ENCODE measurements around the gene CLEC4M.
"Not testable (repeated sequence)": the region's sequence is repeated elsewhere in the genome, so short reads cannot be mapped to it uniquely, and the experiment has no call there.

CLEC4M gene

GRCh38 chr19:7740682-7741054 is 22.4 kb upstream of the CLEC4M start:
- FAIRE-seq (no peak), DNase-seq (ENCODE audit: insufficient read length, low spot score) (no peak)
- no peak for TF ChIP-seq CTCF (IDR thresholded peaks at IDR 0.05; ENCODE audit: insufficient read depth, missing control alignments)

- TF ChIP-seq CTCF (IDR thresholded peaks at IDR 0.05; ENCODE audit: insufficient read depth, missing control alignments) = no peak
- DNase-seq (ENCODE audit: insufficient read length, low spot score) (no peak), FAIRE-seq (no peak)
Measured at GRCh38 chr19:7742575-7742974, 20.5 kb upstream of the CLEC4M start.

- no peak for TF ChIP-seq CTCF (IDR thresholded peaks at IDR 0.05; ENCODE audit: insufficient read depth, missing control alignments)
- DNase-seq (ENCODE audit: insufficient read length, low spot score) (no peak), FAIRE-seq (no peak)
Measured at GRCh38 chr19:7742991-7743390, 20.1 kb upstream of the CLEC4M start.

- no peak for TF ChIP-seq CTCF (IDR thresholded peaks at IDR 0.05; ENCODE audit: insufficient read depth, missing control alignments)
- peak; percentile 7 for DNase-seq (ENCODE audit: insufficient read length, low spot score)
- FAIRE-seq = no peak
Measured at GRCh38 chr19:7743425-7743841, 19.6 kb upstream of the CLEC4M start.

- DNase-seq (ENCODE audit: insufficient read length, low spot score) = no peak
- no peak for FAIRE-seq
- TF ChIP-seq CTCF (IDR thresholded peaks at IDR 0.05; ENCODE audit: insufficient read depth, missing control alignments) = no peak
Measured at GRCh38 chr19:7744199-7744786, 18.8 kb upstream of the CLEC4M start.

- TF ChIP-seq CTCF (IDR thresholded peaks at IDR 0.05; ENCODE audit: insufficient read depth, missing control alignments) = no peak
- DNase-seq (ENCODE audit: insufficient read length, low spot score) = no peak
- FAIRE-seq = no peak
Measured at GRCh38 chr19:7744871-7745650, 18.0 kb upstream of the CLEC4M start.

GRCh38 chr19:7746306-7746705 is 16.7 kb upstream of the CLEC4M start:
- FAIRE-seq; DNase-seq (ENCODE audit: insufficient read length, low spot score): not testable (repeated sequence)
